IMR-90 (cell line): Measurements from ENCODE around the gene ZNF268. TPM values are rescaled to one million over a fixed set of nuclear protein-coding genes. Genes with fewer than 3 reads are reported as not detected.

ENCODE experiments used
- ATAC-seq: fragments of 200-7000 bp; cut with Tn5 transposase; 2 replicates; pipeline ENCODE4 v1.9.1; 2020; ENCODE audit warnings: low read depth, mild to moderate bottlenecking, moderate library complexity
- BruUV-seq: library from RNA; stranded (reverse); fragments of 400-500 nt; replicated peaks from 2 replicates; lab custom pipeline; 2021; lab: Mats Ljungman, UMichigan
- CTCF ChIA-PET: fragments of 300-600 bp; formaldehyde crosslinking; extraction: SDS; loops from one replicate; lab custom pipeline; 2021; ENCODE audit warnings: antibody characterized with exemption; lab: Yijun Ruan, JAX
- POLR2A ChIA-PET: fragments of 300-600 bp; sonication (Branson Sonifier 250); formaldehyde crosslinking; loops from one replicate; lab custom pipeline; 2022; ENCODE audit warnings: antibody characterized with exemption; ENCODE audit not compliant: unreplicated experiment; lab: Charles Lee
- DNase-seq: peaks from one replicate; pipeline ENCODE4 v3.0.0; 2013
- H2AFZ ChIP-seq: replicated peaks from 2 replicates; pipeline ENCODE3; 2013; ENCODE audit warnings: low read length, mild to moderate bottlenecking; ENCODE audit not compliant: poor library complexity
- H2AK5ac ChIP-seq: 2 replicates; pipeline ENCODE4 v1.6.1; 2013; ENCODE audit warnings: low read depth, low read length, inconsistent platforms
- H2AK9ac ChIP-seq: replicated peaks from 2 replicates; pipeline ENCODE3; 2013; ENCODE audit warnings: mild to moderate bottlenecking, low read depth, low read length, moderate library complexity; ENCODE audit not compliant: poor library complexity
- H2BK120ac ChIP-seq: 2 replicates; pipeline ENCODE4 v1.6.1; 2013; ENCODE audit warnings: low read depth, low read length, inconsistent platforms
- H2BK15ac ChIP-seq: 3 replicates; pipeline ENCODE4 v1.6.1; 2013; ENCODE audit warnings: low read depth, low read length, inconsistent platforms
- H2BK20ac ChIP-seq: 2 replicates; pipeline ENCODE4 v1.6.1; 2013; ENCODE audit warnings: low read depth, mild to moderate bottlenecking, inconsistent platforms, low read length, moderate library complexity
- H2BK5ac ChIP-seq: 2 replicates; pipeline ENCODE4 v1.6.1; 2013; ENCODE audit warnings: mild to moderate bottlenecking, low read depth, low read length, inconsistent platforms; ENCODE audit not compliant: poor library complexity, severe bottlenecking
- H3K14ac ChIP-seq: replicated peaks from 2 replicates; pipeline ENCODE4 v1.6.1; 2013; ENCODE audit warnings: low read depth, low read length, inconsistent platforms
- H3K18ac ChIP-seq: 2 replicates; pipeline ENCODE4 v1.6.1; 2013; ENCODE audit warnings: low read depth, low read length, control low read depth
- H3K23ac ChIP-seq: 2 replicates; pipeline ENCODE4 v1.6.1; 2013; ENCODE audit warnings: low read depth, low read length, inconsistent platforms
- H3K27ac ChIP-seq: 2 replicates; pipeline ENCODE4 v1.5.1; 2013; ENCODE audit warnings: mild to moderate bottlenecking, control low read depth, low read length; ENCODE audit not compliant: insufficient read depth
- H3K27me3 ChIP-seq: 2 replicates; pipeline ENCODE4 v1.6.1; 2013; ENCODE audit warnings: low read length; ENCODE audit not compliant: control insufficient read depth, insufficient read depth
- H3K36me3 ChIP-seq: 2 replicates; pipeline ENCODE4 v1.6.1; 2013; ENCODE audit warnings: low read length, mixed read lengths; ENCODE audit not compliant: control insufficient read depth, insufficient read depth
- H3K4ac ChIP-seq: 2 replicates; pipeline ENCODE4 v1.6.1; 2013; ENCODE audit warnings: low read depth, low read length, inconsistent platforms
- H3K4me1 ChIP-seq: 2 replicates; pipeline ENCODE4 v1.6.1; 2013; ENCODE audit warnings: low read length, mixed read lengths; ENCODE audit not compliant: control insufficient read depth, insufficient read depth
- H3K4me2 ChIP-seq: 2 replicates; pipeline ENCODE4 v1.6.1; 2013; ENCODE audit warnings: low read depth, mild to moderate bottlenecking, control low read depth, low read length, moderate library complexity
- H3K4me3 ChIP-seq: 2 replicates; pipeline ENCODE4 v1.5.1; 2013; ENCODE audit warnings: low read depth, mild to moderate bottlenecking, control low read depth, low read length, moderate library complexity; ENCODE audit not compliant: insufficient read depth
- H3K56ac ChIP-seq: 2 replicates; pipeline ENCODE4 v1.6.1; 2013; ENCODE audit warnings: low read length, inconsistent platforms; ENCODE audit not compliant: insufficient read depth; ENCODE audit errors: extremely low read depth
- H3K79me1 ChIP-seq, 2 experiments: 2 replicates each; pipeline ENCODE4 v1.6.1; 2013; ENCODE audit warnings: low read length in 2 of 2, inconsistent platforms in 1 of 2, low read depth in 1 of 2
- H3K9ac ChIP-seq: 2 replicates; pipeline ENCODE4 v1.6.1; 2013; ENCODE audit warnings: low read depth, low read length, control low read depth
- H3K9me1 ChIP-seq: 2 replicates; pipeline ENCODE4 v1.6.1; 2013; ENCODE audit warnings: low read length, inconsistent platforms; ENCODE audit not compliant: insufficient read depth
- H3K9me3 ChIP-seq: 2 replicates; pipeline ENCODE4 v1.6.1; 2013; ENCODE audit warnings: low read length; ENCODE audit not compliant: control insufficient read depth, insufficient read depth
- H4K20me1 ChIP-seq: 2 replicates; pipeline ENCODE4 v1.6.1; 2013; ENCODE audit warnings: low read length, inconsistent platforms; ENCODE audit not compliant: insufficient read depth
- H4K5ac ChIP-seq: 2 replicates; pipeline ENCODE4 v1.6.1; 2013; ENCODE audit warnings: mild to moderate bottlenecking, low read depth, low read length, control low read depth
- H4K8ac ChIP-seq, 2 experiments: 2 replicates each; pipeline ENCODE4 v1.6.1; 2013; ENCODE audit warnings: low read depth in 2 of 2, low read length in 2 of 2, control low read depth in 1 of 2, inconsistent platforms in 1 of 2
- H4K91ac ChIP-seq: 2 replicates; pipeline ENCODE4 v1.6.1; 2013; ENCODE audit warnings: low read depth, low read length, inconsistent platforms; ENCODE audit not compliant: insufficient read depth
- CHD1 ChIP-seq: IDR thresholded peaks from 2 replicates; pipeline ENCODE4 v1.6.1; 2012; ENCODE audit warnings: low read depth, low read length, improper control_type of control experiment
- FOS ChIP-seq: fragments of 150-350 bp; IDR thresholded peaks from 2 replicates; pipeline ENCODE4 v1.6.1; 2016; ENCODE audit warnings: low read depth, low read length
- MAZ ChIP-seq: IDR thresholded peaks from 2 replicates; pipeline ENCODE4 v1.6.1; 2012; ENCODE audit warnings: low read depth, mild to moderate bottlenecking, low read length, improper control_type of control experiment, moderate library complexity, borderline replicate concordance
- MXI1 ChIP-seq: IDR thresholded peaks from 2 replicates; pipeline ENCODE4 v1.6.1; 2012; ENCODE audit warnings: low read depth, mild to moderate bottlenecking, low read length, moderate library complexity, borderline replicate concordance
- NFE2L2 ChIP-seq: fragments of 150-350 bp; IDR thresholded peaks from 2 replicates; pipeline ENCODE4 v1.6.1; 2016; ENCODE audit warnings: low read depth, mild to moderate bottlenecking, low read length
- POLR2A ChIP-seq: IDR thresholded peaks from 2 replicates; pipeline ENCODE4 v1.6.1; 2012; ENCODE audit warnings: mild to moderate bottlenecking, low read depth, low read length
- RAD21 ChIP-seq: IDR thresholded peaks from 2 replicates; pipeline ENCODE4 v1.6.1; 2012; ENCODE audit warnings: low read length, improper control_type of control experiment
- RFX5 ChIP-seq: IDR thresholded peaks from 2 replicates; pipeline ENCODE4 v1.8.0; 2012; ENCODE audit warnings: low read depth, mild to moderate bottlenecking, low read length, moderate library complexity
- SMC3 ChIP-seq: fragments of 150-350 bp; IDR thresholded peaks from 2 replicates; pipeline ENCODE4 v1.6.1; 2016; ENCODE audit warnings: low read depth, mild to moderate bottlenecking, antibody characterized with exemption, low read length, moderate library complexity
- WGBS, 2 experiments: methylation state at CpG; one replicate each; pipeline versions ENCODE4 v1.1.5 to v1.1.7; 2013; ENCODE audit warnings: missing lambda C conversion rate in 2 of 2; ENCODE audit not compliant: insufficient read length in 1 of 2; ENCODE audit errors: extremely low coverage in 2 of 2; 5-methylcytosine and 5-hydroxymethylcytosine counted together
- dilution Hi-C: fragments of 300-500 bp; cut with HindIII; formaldehyde crosslinking; loops from one replicate; pipeline ENCODE4 v1.14.3; 2018; ENCODE audit warnings: low sequenced_read_pairs; ENCODE audit not compliant: unreplicated experiment
- in situ Hi-C: fragments of 300-500 bp; cut with MboI; formaldehyde crosslinking; loops from 3 replicates; pipeline ENCODE4 v1.14.3; 2019; ENCODE audit warnings: low sequenced_read_pairs, inconsistent platforms, mixed read lengths
- intact Hi-C: fragments of 100-400 bp; cut with micrococcal nuclease; formaldehyde crosslinking; loops from 2 replicates; pipeline ENCODE4 v1.10.0; 2022
- polyA plus RNA-seq, 3 experiments: library from polyadenylated mRNA; depleted of rRNA; stranded (reverse); fragments of >200 nt; gene quantifications; 2 replicates each; pipeline ENCODE4 v1.2.3, GENCODE V29; 2012; ENCODE audit warnings: low replicate concordance in 1 of 3
- total RNA-seq: library from RNA; depleted of rRNA; stranded (reverse); fragments of >200 nt; gene quantifications from 2 replicates; pipeline ENCODE4 v1.2.3, GENCODE V29; 2012
- TF ChIP-seq, protein P1 (sequence below): fragments of 150-350 bp; IDR thresholded peaks from 2 replicates; pipeline ENCODE4 v1.6.1; 2016; ENCODE audit warnings: low read depth, mild to moderate bottlenecking, low read length, moderate library complexity, borderline replicate concordance
- TF ChIP-seq, protein P2 (sequence below): fragments of 150-350 bp; IDR thresholded peaks from 2 replicates; pipeline ENCODE4 v1.6.1; 2017; ENCODE audit warnings: mild to moderate bottlenecking, antibody characterized with exemption, low read length, low read depth

The ZNF268 gene
- total and polyA plus RNA-seq, 2 of the 4 experiments (the other 2 are of a cell fraction): 6.7 to 54.5 TPM

DNA sequence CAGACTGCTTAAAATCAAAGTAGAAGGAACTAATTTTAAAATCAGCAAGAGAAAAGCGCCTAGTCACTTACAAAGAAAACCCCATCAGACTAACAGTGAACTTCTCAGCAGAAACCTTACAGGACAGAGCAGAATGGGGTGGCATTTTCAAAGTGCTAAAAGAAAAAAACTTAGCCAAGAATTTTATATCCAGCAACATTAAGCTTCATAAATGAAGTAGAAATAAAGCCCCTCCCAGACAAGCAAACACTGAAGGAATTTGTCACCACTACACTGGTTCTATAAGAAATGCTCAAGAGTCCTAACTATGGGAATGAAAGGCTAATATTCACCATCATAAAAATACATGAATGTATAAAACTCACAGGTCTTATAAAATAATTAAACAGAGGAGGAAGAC lies 6.4 kb upstream of the ZNF268 start:
- TF ChIP-seq FOS (no peak), RAD21 (no peak), SMC3 (no peak), MXI1 (no peak), NFE2L2 (no peak), POLR2A (no peak), MAZ (no peak), CHD1 (no peak), RFX5 (no peak)
- TF ChIP-seq, protein P1, sequence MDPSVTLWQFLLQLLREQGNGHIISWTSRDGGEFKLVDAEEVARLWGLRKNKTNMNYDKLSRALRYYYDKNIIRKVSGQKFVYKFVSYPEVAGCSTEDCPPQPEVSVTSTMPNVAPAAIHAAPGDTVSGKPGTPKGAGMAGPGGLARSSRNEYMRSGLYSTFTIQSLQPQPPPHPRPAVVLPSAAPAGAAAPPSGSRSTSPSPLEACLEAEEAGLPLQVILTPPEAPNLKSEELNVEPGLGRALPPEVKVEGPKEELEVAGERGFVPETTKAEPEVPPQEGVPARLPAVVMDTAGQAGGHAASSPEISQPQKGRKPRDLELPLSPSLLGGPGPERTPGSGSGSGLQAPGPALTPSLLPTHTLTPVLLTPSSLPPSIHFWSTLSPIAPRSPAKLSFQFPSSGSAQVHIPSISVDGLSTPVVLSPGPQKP: no peak
- TF ChIP-seq, protein P2, sequence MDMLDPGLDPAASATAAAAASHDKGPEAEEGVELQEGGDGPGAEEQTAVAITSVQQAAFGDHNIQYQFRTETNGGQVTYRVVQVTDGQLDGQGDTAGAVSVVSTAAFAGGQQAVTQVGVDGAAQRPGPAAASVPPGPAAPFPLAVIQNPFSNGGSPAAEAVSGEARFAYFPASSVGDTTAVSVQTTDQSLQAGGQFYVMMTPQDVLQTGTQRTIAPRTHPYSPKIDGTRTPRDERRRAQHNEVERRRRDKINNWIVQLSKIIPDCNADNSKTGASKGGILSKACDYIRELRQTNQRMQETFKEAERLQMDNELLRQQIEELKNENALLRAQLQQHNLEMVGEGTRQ: no peak
- Histone ChIP-seq H4K8ac (no peak overlapping the region), H3K4me1 (no peaks in the 10 kb centered on the region), H2BK120ac (no peak overlapping the region), H4K20me1 (no peaks in the 10 kb centered on the region), H3K9me1 (no peaks in the 10 kb centered on the region), H3K9me3 (peaks cover 24% of the 10 kb centered on the region), H2AFZ (no peak overlapping the region), H2BK15ac (no peak overlapping the region), H3K14ac (no peak overlapping the region), H2BK5ac (no peak overlapping the region), H4K5ac (no peak overlapping the region), H3K79me1 (no peaks in the 10 kb centered on the region), H3K23ac (no peak overlapping the region), H2AK9ac (no peak overlapping the region), H3K18ac (no peak overlapping the region), H2AK5ac (no peak overlapping the region), H3K4ac (no peak overlapping the region), H3K4me3 (no peak overlapping the region), H3K9ac (no peak overlapping the region), H3K56ac (no peak overlapping the region), H3K27me3 (no peaks in the 10 kb centered on the region), H3K27ac (no peak overlapping the region), H3K4me2 (no peak overlapping the region), H4K91ac (no peak overlapping the region), H2BK20ac (no peak overlapping the region), H3K36me3 (no peaks in the 10 kb centered on the region)
- intact Hi-C loops: no loop called here
- POLR2A ChIA-PET: no interaction called here
- no CpG with 5 or more reads among the region's 1 CpG for WGBS, 2 experiments
- ATAC-seq (no peak), DNase-seq (no peak)
- dilution Hi-C loops: no loop called here
- in situ Hi-C loops: no loop called here
- CTCF ChIA-PET: no interaction called here
- no TSS peak for BruUV-seq
